ENCODE results near the gene AUTS2.

- TF ChIP-seq POLR2A (IDR thresholded peaks at IDR 0.05; ENCODE audit: low read depth, low read length) (no peak), POLR2AphosphoS5 (IDR thresholded peaks at IDR 0.05; ENCODE audit: low read depth, low read length) (no peak)
Observed at GRCh38 chr7:69811476-69812308, 213.4 kb downstream of the AUTS2 start.
